Measurements from ENCODE around the gene KIF26B.

The KIF26B gene

DNA sequence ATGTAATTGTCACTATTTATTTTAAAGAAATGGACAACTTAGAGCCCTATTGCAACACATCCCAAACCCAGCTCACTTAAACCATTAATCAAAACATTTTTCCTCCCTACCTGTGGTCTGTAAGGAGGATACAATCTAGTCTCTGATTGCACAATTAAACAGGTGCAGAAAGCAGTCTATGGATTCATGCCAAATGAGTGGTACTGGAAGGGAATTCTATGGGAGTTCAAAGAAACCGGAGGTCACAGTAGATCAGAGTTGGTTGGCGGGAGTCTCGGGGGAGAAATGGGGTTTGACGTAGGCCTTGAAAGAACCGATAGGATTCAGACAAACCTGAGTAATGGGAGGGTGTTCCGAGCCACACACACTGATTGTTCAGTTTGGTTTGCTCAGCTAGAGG is 314.9 kb downstream of the KIF26B start:
- H4K20me1 ChIP-seq: no peaks in the 10 kb centered on the region
- TF ChIP-seq Cebpa-rat (IDR thresholded peaks at IDR 0.05): no peak
- H3K27ac ChIP-seq: no peak overlapping the region
- no peak overlapping the region for H3K4me3 ChIP-seq
- no peaks in the 10 kb centered on the region for H3K36me3 ChIP-seq
- no peak overlapping the region for H3K4me2 ChIP-seq
- peaks cover 0 to 9% (median 0%) of the 10 kb centered on the region in 10 experiments; a peak in 3 of 20 replicates for H3K4me1 ChIP-seq
- no peaks in the 10 kb centered on the region for H3K9me3 ChIP-seq (replicated peaks in 1 of 11)
- H3K9ac ChIP-seq: no peak overlapping the region
- no peaks in the 10 kb centered on the region for H3K27me3 ChIP-seq

DNA sequence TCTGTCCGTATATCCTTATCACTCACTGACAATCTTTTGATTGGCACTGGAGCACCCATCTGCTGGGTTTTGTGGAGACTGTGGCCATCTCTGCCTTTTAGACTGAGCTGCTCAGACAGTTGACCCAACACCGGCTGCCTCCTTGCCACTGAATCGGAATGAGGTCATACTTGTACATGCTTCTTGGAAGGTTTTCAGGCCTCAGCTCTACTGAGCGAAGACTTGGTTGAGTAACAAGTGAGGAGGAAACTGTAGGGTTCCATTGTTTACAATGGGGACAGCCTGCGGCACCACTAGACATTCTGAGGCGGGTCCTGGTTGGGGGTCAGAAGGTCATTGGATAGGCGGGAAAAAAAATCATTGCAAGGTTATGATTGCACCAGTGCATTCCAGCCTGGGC is 320.3 kb downstream of the KIF26B start:
- peaks cover 0 to 17% (median under 1%) of the 10 kb centered on the region in 10 experiments; a peak in 7 of 20 replicates for H3K4me1 ChIP-seq
- H3K9ac ChIP-seq: no peak overlapping the region
- no peak overlapping the region for H3K4me3 ChIP-seq
- no peaks in the 10 kb centered on the region for H3K27me3 ChIP-seq
- H3K4me2 ChIP-seq: no peak overlapping the region
- no peak overlapping the region for H3K27ac ChIP-seq
- no peak for TF ChIP-seq Cebpa-rat (IDR thresholded peaks at IDR 0.05)
- no peaks in the 10 kb centered on the region for H3K9me3 ChIP-seq (replicated peaks in 1 of 11)
- no peaks in the 10 kb centered on the region for H4K20me1 ChIP-seq
- H3K36me3 ChIP-seq: no peaks in the 10 kb centered on the region

- H3K4me2 ChIP-seq: no peak overlapping the region; a peak in 1 of 22 replicates
- no peaks in the 10 kb centered on the region for H3K9me3 ChIP-seq (replicated peaks in 1 of 11)
- H3K27me3 ChIP-seq: no peaks in the 10 kb centered on the region
- H3K4me3 ChIP-seq: no peak overlapping the region
- H3K36me3 ChIP-seq: no peaks in the 10 kb centered on the region
- no peak overlapping the region for H3K27ac ChIP-seq
- H3K4me1 ChIP-seq: peaks cover 0 to 26% (median 2%) of the 10 kb centered on the region in 10 experiments; a peak in 9 of 20 replicates
- peak in 1 of 11 experiments; percentile 24; a peak in 1 of 22 replicates for TF ChIP-seq Cebpa-rat (IDR thresholded peaks at IDR 0.05)
- no peak overlapping the region for H3K9ac ChIP-seq
- H4K20me1 ChIP-seq: no peaks in the 10 kb centered on the region
These were observed 321.3 kb downstream of the KIF26B start for GRCh38 chr1:245475961-245476516.

DNA sequence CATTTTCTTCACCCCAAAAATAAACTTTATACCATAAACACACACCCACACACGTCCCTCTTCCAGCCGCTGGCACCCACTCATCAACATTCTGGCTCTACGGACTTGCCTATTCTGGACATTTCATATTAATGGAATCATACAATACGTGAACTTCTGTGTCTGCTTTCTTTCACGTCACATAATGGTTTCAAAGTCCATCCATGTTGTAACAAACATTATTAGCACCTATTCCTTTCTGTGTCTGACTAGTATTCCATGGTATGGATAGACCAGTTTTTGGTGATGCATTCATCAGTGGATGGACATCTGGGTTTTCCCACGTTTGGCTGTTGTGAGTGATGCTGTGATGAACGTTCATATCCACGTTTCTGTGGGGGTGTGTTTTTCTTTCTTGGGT is 323.2 kb downstream of the KIF26B start:
- Histone ChIP-seq H3K9ac (no peak overlapping the region), H3K27ac (no peak overlapping the region), H3K9me3 (replicated peaks in 1 of 11) (0 out of 22 replicates have a peak, but pooled peaks cover 0 to 3% (median 0%) of the 10 kb centered on the region in 11 experiments), H3K4me3 (no peak overlapping the region), H3K36me3 (no peaks in the 10 kb centered on the region), H3K4me1 (peaks cover 0 to 31% (median 2%) of the 10 kb centered on the region in 10 experiments; a peak in 9 of 20 replicates), H3K27me3 (no peaks in the 10 kb centered on the region), H4K20me1 (no peaks in the 10 kb centered on the region), H3K4me2 (no peak overlapping the region)
- no peak for TF ChIP-seq Cebpa-rat (IDR thresholded peaks at IDR 0.05)

- no peaks in the 10 kb centered on the region for H4K20me1 ChIP-seq
These were observed 325.8 kb downstream of the KIF26B start for GRCh38 chr1:245480393-245481120.

GRCh38 chr1:245481261-245481660 is 326.5 kb downstream of the KIF26B start:
- Histone ChIP-seq H3K4me2 (peak overlapping the region in 4 of 11 experiments; percentile 10 to 58 (median 32); a peak in 7 of 22 replicates), H4K20me1 (no peaks in the 10 kb centered on the region), H3K27ac (no peak overlapping the region), H3K36me3 (no peaks in the 10 kb centered on the region), H3K27me3 (no peaks in the 10 kb centered on the region), H3K9ac (no peak overlapping the region), H3K4me3 (no peak overlapping the region), H3K9me3 (replicated peaks in 1 of 11) (0 out of 22 replicates have a peak, but pooled peaks cover 0 to 3% (median 0%) of the 10 kb centered on the region in 11 experiments), H3K4me1 (peaks cover 0 to 56% (median 19%) of the 10 kb centered on the region in 10 experiments; a peak in 14 of 20 replicates)
- no peak for TF ChIP-seq Cebpa-rat (IDR thresholded peaks at IDR 0.05)

More at GRCh38 chr1:245480393-245481120, 325.8 kb downstream of the KIF26B start:
- H3K4me2 ChIP-seq: peak overlapping the region in 4 of 11 experiments; percentile 10 to 58 (median 32); a peak in 6 of 22 replicates
- no peaks in the 10 kb centered on the region for H3K36me3 ChIP-seq
- 0 out of 22 replicates have a peak, but pooled peaks cover 0 to 3% (median 0%) of the 10 kb centered on the region in 11 experiments for H3K9me3 ChIP-seq (replicated peaks in 1 of 11)
- TF ChIP-seq Cebpa-rat (IDR thresholded peaks at IDR 0.05): no peak
- no peak overlapping the region for H3K9ac ChIP-seq
- H3K4me3 ChIP-seq: no peak overlapping the region
- H3K27ac ChIP-seq: peak overlapping the region in 1 of 11 experiments; percentile 30; a peak in 1 of 22 replicates
- no peaks in the 10 kb centered on the region for H3K27me3 ChIP-seq
- H3K4me1 ChIP-seq: peaks cover 0 to 49% (median 12%) of the 10 kb centered on the region in 10 experiments; a peak in 14 of 20 replicates

DNA sequence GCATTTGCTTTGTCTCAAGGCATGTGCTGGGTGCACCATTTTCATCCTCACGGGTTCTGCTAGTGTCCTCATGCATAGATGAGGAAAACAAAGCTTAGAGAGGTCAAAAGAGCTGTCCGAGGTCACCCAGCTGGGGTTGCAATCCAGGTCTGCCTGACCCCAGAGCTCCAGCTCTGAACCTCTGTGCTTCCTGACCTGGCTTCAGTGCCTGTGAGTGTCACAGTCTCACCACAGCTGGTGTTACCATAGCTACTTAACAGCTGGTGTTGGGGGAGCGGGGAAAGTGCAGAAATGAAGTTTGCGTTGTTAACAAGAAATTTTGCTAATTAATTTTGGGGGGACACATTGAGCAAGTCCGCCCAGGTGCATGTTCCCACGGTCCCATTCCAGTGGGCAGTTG is 328.5 kb downstream of the KIF26B start:
- no peak overlapping the region for H3K9ac ChIP-seq
- H3K9me3 ChIP-seq (replicated peaks in 1 of 11): 0 out of 22 replicates have a peak, but pooled peaks cover 0 to 3% (median 0%) of the 10 kb centered on the region in 11 experiments
- H3K4me3 ChIP-seq: no peak overlapping the region
- no peaks in the 10 kb centered on the region for H3K36me3 ChIP-seq
- peak overlapping the region in 5 of 11 experiments; percentile 2 to 91 (median 11); a peak in 5 of 22 replicates for H3K4me2 ChIP-seq
- no peak for TF ChIP-seq Cebpa-rat (IDR thresholded peaks at IDR 0.05)
- H3K27ac ChIP-seq: no peak overlapping the region
- no peaks in the 10 kb centered on the region for H3K27me3 ChIP-seq
- no peaks in the 10 kb centered on the region for H4K20me1 ChIP-seq
- H3K4me1 ChIP-seq: peaks cover 0 to 72% (median 31%) of the 10 kb centered on the region in 10 experiments; a peak in 14 of 20 replicates

GRCh38 chr1:245484176-245484575 is 329.4 kb downstream of the KIF26B start:
- H3K27me3 ChIP-seq: no peaks in the 10 kb centered on the region
- H3K9me3 ChIP-seq (replicated peaks in 1 of 11): 0 out of 22 replicates have a peak, but pooled peaks cover 0 to 3% (median 0%) of the 10 kb centered on the region in 11 experiments
- TF ChIP-seq Cebpa-rat (IDR thresholded peaks at IDR 0.05): no peak
- H3K36me3 ChIP-seq: no peaks in the 10 kb centered on the region
- no peak overlapping the region for H3K9ac ChIP-seq
- peak overlapping the region in 4 of 11 experiments; percentile 34 to 91 (median 68); a peak in 7 of 22 replicates for H3K4me2 ChIP-seq
- no peaks in the 10 kb centered on the region for H4K20me1 ChIP-seq
- peak overlapping the region in 1 of 11 experiments; percentile 82; a peak in 2 of 22 replicates for H3K27ac ChIP-seq
- H3K4me1 ChIP-seq: peaks cover 0 to 66% (median 28%) of the 10 kb centered on the region in 10 experiments; a peak in 14 of 20 replicates
- no peak overlapping the region for H3K4me3 ChIP-seq

GRCh38 chr1:245485996-245486395 is 331.2 kb downstream of the KIF26B start:
- peaks cover 0 to 56% (median 28%) of the 10 kb centered on the region in 10 experiments; a peak in 14 of 20 replicates for H3K4me1 ChIP-seq
- no peaks in the 10 kb centered on the region for H3K27me3 ChIP-seq
- peak in 4 of 11 experiments; percentile 40 to 77 (median 61); a peak in 6 of 22 replicates for TF ChIP-seq Cebpa-rat (IDR thresholded peaks at IDR 0.05)
- no peaks in the 10 kb centered on the region for H3K36me3 ChIP-seq
- H3K27ac ChIP-seq: peak overlapping the region in 7 of 11 experiments; percentile 27 to 84 (median 59); a peak in 12 of 22 replicates
- no peak overlapping the region; a peak in 1 of 20 replicates for H3K4me3 ChIP-seq
- H3K4me2 ChIP-seq: peak overlapping the region in 7 of 11 experiments; percentile 39 to 91 (median 79); a peak in 14 of 22 replicates
- peak overlapping the region in 4 of 11 experiments; percentile 2 to 66 (median 64); a peak in 7 of 22 replicates for H3K9ac ChIP-seq
- H3K9me3 ChIP-seq (replicated peaks in 1 of 11): peaks cover 0 to 10% (median 0%) of the 10 kb centered on the region in 11 experiments; a peak in 3 of 22 replicates
- no peaks in the 10 kb centered on the region for H4K20me1 ChIP-seq
